ENCODE data around the gene TMEM245.

DNA sequence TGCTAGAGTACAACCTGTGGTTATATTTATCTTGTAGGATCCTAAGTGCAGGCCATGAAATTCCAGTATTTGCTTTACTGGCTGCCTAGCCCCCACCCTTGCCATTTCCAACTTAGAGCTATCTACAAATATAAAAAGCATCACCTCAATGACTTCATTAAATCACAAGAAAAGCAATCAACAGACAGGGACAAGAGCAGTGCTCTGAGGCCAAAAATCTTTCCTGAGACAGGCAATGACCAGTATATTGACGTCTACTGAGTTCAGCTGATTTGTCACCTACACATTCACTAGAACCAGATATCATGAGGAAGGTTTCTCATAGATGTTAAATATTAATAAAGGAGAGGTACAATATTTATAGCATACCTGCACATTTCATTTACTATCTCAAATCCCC, 68.0 kb downstream of the TMEM245 start:
- TF ChIP-seq POLR2A (IDR thresholded peaks at IDR 0.05; ENCODE audit: low read depth, low read length) = no peak
- TF ChIP-seq SIN3A (IDR thresholded peaks at IDR 0.05; ENCODE audit: low read depth, low read length) = no peak
- no peak for TF ChIP-seq EZH2 (IDR thresholded peaks at IDR 0.05; ENCODE audit: borderline replicate concordance, control insufficient read depth, low read depth, low read length)
- TF ChIP-seq CHD2 (IDR thresholded peaks at IDR 0.05; ENCODE audit: borderline replicate concordance, low read depth, low read length) = no peak
- TF ChIP-seq POLR2AphosphoS5 (IDR thresholded peaks at IDR 0.05; ENCODE audit: low read length) = no peak
- TF ChIP-seq POLR2AphosphoS2 (IDR thresholded peaks at IDR 0.05; ENCODE audit: low read depth, low read length) = no peak
